GM03348 (cell line): Measurements from ENCODE around the gene VSIG1.

Source experiments
- DNase-seq: peaks from one replicate; pipeline ENCODE4 v3.0.0; 2012; ENCODE audit warnings: low spot score

The VSIG1 gene

GRCh38 chrX:108044554-108045256 is at the start of gene VSIG1:
Gene VSIG1 (plus strand): TSS chrX:108045065. CDS start chrX:108045131, 66 bp downstream.
- DNase-seq, result no peak

GRCh38 chrX:107996124-107996523 is 48.7 kb upstream of the VSIG1 start:
- no peak for DNase-seq

- DNase-seq, result no peak
These were observed 44.1 kb upstream of the VSIG1 start for GRCh38 chrX:108000751-108001150.

- peak; percentile 12 for DNase-seq
These were observed 43.5 kb upstream of the VSIG1 start for GRCh38 chrX:108001218-108001814.

GRCh38 chrX:108018656-108019381 is 26.0 kb upstream of the VSIG1 start:
- no peak for DNase-seq

GRCh38 chrX:108019382-108019875 is 25.4 kb upstream of the VSIG1 start:
- no peak for DNase-seq

- DNase-seq, result peak; percentile 9
These were observed 24.2 kb upstream of the VSIG1 start for GRCh38 chrX:108020631-108021030.

- DNase-seq, result no peak
These were observed 22.3 kb upstream of the VSIG1 start for GRCh38 chrX:108022491-108023089.

GRCh38 chrX:108025376-108025775 is 19.5 kb upstream of the VSIG1 start:
- DNase-seq, result no peak

GRCh38 chrX:108025954-108026600 is 18.8 kb upstream of the VSIG1 start:
- DNase-seq, result no peak

GRCh38 chrX:108028854-108029253 is 16.0 kb upstream of the VSIG1 start:
- no peak for DNase-seq

- DNase-seq, result no peak
These were observed 14.7 kb upstream of the VSIG1 start for GRCh38 chrX:108029928-108030711.

GRCh38 chrX:108032944-108033343 is 11.9 kb upstream of the VSIG1 start:
- DNase-seq, result no peak

- peak; percentile 2 for DNase-seq
These were observed 11.0 kb upstream of the VSIG1 start for GRCh38 chrX:108033890-108034289.

GRCh38 chrX:108034725-108035124 is 10.1 kb upstream of the VSIG1 start:
- no peak for DNase-seq

GRCh38 chrX:108036298-108036973 is 8.4 kb upstream of the VSIG1 start:
- no peak for DNase-seq

GRCh38 chrX:108049649-108050048 is 4.8 kb downstream of the VSIG1 start:
- DNase-seq, result no peak

GRCh38 chrX:108053218-108053617 is 8.4 kb downstream of the VSIG1 start:
- DNase-seq, result no peak

GRCh38 chrX:108055546-108055945 is 10.7 kb downstream of the VSIG1 start:
- no peak for DNase-seq

- DNase-seq, result no peak
These were observed 14.9 kb downstream of the VSIG1 start for GRCh38 chrX:108059801-108060200.

- DNase-seq, result no peak
These were observed 19.1 kb downstream of the VSIG1 start for GRCh38 chrX:108064001-108064400.
